Measurements from ENCODE around the gene TMEM183A.

The TMEM183A gene

DNA sequence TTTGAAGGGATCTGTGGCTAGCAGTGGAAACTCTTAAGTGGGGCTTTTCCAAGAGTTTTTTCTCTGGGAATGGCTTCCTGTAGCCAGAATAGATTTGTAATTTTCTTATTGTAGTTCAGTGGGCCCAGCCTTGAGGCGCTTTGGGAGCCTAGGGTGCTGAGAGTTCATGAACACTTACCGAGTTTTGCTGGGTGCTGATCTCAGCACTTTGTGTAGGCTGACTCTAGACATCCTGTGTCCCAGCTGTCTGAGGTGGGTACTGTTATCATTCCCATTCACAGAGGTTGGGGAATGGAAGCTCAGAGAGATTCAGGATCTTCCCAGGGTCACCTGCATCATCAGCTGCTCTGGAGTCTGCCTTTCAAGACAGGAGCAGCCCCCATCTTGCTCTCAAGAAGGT, 26.1 kb downstream of the TMEM183A start:
- no peak for FAIRE-seq

GRCh38 chr1:203033917-203034316, 26.7 kb downstream of the TMEM183A start:
- no peak for FAIRE-seq

- FAIRE-seq = no peak
Measured at GRCh38 chr1:203034422-203035110, 27.4 kb downstream of the TMEM183A start.

DNA sequence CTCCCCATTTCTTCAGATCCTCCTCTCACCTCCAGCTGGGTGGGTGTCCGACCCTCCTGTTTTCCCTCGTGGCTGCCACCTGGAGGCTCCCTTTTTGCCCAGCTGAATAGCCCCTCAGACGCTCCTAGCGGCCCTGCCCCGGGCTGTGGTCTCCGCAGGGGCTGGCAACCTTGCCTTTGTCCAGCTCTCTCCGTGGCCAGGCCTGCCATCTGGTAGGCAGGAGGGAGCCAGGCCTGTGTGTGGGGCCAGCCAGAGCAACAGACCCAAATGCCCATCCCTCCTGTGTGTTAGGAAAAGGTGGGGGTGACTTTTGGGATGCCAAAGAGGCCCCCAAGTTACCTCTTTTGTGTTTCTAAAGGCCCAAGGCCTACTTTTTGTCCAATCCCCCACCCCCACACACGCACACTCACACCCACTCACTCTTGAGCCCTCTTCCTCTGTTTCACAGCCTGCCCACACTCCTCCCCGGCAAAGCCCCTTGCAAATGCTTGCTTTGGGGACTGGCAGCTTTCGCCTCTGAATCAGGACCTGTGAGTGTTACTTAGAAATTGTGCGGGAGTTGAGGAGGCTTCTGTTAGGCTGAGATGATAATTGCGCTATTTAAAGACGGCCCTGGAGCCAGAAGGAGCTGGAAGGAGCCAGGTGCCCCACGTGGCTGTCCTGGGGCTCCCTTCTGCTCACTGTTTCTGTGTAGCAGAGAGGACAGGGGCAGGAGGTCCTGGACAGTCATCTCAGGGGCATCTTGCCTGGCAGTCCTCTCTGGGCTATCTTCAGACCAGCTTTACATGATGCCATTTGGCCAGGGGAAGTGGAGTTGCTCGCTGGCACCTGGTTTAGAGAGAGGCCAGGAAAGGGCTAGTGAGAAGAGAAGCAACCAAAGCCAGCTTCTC, 28.2 kb downstream of the TMEM183A start:
- FAIRE-seq = no peak

GRCh38 chr1:203036135-203036534, 29.0 kb downstream of the TMEM183A start:
- no peak for FAIRE-seq

DNA sequence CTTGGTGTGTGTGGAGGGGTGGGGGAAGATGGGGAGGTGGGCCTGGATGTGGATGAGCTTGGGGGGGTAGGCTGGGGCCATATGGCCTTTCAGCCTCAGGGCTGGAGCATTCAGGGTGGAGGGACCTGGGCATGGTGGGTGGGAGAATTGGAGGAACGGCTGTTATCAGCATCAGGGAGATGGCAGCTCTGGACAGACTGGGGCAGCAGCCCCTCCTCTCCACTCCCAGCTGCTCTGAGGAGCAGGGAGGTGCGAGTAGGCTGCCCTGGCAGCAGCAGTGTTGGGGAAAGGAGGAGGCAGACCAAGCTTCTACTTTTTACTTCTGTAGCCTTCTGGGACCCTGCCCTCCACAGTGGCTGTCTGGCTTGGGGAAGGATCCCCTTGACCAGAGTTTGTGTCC, 29.4 kb downstream of the TMEM183A start:
- no peak for FAIRE-seq

- no peak for FAIRE-seq
Measured at GRCh38 chr1:203037509-203038190, 30.5 kb downstream of the TMEM183A start.

GRCh38 chr1:203038217-203038741, 31.1 kb downstream of the TMEM183A start:
- no peak for FAIRE-seq

- peak; percentile 92 for FAIRE-seq
Measured at GRCh38 chr1:203038891-203039608, 31.9 kb downstream of the TMEM183A start.

DNA sequence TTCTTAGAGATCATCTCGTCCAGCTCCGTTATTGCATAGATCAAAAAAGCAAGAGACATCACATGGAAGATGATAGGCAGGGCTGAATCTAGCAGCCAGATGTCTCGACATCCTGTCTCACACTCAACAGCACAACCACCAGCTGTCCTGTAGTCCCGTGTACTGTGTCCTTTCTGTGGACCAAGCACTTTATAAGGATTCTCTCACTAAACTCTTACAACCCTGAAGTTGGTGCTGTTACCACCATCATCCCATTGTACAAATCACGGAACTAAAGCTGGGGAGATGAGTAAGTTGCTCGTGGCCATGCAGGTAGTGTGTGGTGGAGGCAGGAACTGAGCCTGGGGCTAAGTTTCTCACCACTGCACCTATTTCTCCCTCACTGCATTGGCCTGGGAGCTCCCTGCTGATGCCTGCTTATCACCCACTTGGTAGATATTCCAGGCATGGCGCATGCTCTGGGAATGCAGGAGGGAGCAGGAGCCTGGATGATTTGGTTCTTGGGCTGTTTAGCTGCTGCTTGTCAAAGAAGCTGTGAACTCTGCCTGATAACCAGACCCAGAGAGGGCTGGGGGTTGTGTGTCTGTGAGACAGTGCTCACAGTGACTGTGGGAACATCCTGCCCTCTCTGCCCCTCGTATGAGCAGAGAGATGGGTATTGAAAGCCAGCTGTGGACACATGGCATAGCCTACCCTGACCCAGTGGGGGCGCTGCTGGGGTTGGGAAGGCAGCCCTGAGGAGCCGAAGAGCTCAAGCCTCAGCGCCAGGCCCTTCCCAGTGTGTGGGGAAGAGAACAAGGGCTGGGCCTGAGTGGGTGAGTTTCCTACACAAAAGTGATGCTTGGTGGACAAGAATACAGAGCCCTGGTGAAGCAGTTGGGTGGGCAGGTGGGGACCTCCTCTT, 32.7 kb downstream of the TMEM183A start:
- no peak for FAIRE-seq

GRCh38 chr1:203040513-203041275, 33.5 kb downstream of the TMEM183A start:
- no peak for FAIRE-seq

DNA sequence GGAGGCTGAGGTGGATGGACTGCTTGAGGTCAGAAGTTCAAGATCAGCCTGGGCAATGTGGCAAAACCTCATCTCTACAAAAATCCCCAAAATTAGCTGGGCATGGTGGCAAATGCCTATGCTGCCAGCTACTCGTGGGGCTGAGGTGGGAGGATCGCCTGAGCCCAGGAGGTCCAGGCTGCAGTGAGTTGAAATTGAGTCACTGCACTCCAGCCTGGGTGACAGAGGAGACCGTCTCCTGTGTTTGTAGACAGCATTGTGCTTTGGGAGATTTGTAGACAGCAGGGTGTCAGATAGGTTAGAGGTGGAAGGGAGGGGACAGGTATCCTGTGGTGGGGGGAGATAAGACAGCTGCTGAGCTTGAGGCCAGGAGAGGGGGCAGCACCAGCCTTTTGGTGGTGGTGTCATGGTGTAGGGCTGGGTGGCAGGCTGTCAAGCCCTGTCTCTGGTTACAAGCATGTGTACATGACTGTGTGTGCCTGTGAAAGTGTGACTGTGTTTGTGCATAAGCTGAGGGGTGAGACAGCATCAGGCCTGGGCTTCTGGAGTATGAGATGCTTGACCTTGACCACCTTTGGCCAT, 34.3 kb downstream of the TMEM183A start:
- no peak for FAIRE-seq

DNA sequence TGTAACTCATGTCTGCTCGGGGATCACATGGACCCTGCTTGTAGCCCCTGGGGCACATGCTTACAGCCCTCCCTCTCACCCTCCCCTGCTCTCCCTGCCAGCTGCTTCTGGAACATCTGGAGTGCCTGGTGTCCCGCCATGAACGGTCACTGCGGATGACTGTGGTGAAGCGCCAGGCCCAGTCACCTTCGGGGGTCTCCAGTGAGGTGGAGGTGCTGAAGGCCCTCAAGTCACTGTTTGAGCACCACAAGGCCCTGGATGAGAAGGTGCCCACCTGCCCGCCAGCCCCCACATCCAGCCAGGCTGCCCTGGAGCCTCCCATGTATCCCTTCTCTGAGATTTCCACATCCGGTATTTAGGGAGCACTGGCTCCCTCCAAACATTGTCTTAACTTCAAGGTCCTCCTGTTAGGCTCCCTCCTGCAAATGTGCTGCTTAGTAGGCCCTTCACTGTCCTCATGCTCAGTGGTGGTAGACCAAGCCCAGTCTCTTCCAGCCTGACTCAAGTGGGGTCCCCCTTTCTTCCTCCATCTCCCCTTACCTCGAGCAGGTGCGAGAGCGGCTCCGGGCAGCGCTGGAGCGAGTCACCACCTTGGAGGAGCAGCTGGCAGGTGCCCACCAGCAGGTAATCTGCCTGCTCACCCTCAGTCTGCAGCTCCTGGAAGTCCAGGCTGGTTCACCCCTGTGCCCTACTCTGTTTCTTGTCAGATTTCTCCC, 36.8 kb downstream of the TMEM183A start:
- no peak for FAIRE-seq

DNA sequence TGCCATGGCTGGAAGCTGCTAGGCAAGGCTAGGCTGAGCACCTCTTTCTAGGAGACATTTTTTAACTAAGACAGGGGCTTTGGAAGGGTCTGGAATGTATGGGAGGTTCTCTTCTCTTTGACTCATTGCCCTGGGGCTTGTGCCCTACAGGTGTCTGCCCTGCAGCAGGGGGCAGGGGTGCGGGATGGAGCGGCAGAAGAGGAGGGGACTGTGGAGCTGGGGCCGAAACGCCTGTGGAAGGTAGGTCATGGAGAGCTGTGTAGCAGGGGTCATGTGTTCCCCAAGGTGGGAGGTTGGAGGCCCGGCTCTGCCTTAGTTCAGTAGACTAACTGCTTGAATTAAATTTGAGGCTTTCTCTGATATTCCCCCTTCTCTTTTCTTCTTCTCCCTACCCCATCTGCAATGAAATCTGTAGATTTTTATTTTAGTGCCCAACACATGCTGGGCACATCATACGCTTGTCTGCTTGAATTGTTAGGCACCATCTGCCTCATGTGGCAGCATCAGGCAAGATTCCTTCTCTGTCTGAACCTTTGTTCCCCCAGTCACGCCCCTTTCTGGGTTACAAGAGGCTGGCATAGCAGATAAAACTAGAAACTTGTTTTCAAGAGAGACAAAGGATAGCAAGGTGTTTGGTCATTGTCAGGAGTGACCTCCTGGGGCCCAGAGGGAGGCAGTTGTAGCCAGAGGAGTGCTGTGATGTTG, 37.5 kb downstream of the TMEM183A start:
- no peak for FAIRE-seq

DNA sequence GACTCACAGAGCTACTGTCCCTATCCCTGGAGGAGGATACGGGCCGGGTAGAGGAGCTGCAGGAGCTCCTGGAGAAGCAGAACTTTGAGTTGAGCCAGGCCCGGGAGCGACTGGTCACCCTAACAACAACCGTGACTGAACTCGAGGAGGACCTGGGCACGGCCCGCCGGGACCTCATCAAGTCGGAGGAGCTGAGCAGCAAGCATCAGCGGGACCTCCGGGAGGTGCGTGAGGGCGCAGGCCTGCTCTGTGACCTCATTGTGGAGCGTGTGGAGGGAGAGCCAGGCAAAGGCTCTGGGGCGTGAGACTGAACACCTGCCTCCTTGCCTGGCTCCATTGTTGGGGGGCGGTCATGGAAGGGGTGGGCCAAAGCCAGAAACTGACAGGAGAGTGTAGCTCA, 38.2 kb downstream of the TMEM183A start:
- no peak for FAIRE-seq

- no peak for FAIRE-seq
Measured at GRCh38 chr1:203045821-203046594, 38.8 kb downstream of the TMEM183A start.

- FAIRE-seq = no peak
Measured at GRCh38 chr1:203046984-203047630, 39.9 kb downstream of the TMEM183A start.

DNA sequence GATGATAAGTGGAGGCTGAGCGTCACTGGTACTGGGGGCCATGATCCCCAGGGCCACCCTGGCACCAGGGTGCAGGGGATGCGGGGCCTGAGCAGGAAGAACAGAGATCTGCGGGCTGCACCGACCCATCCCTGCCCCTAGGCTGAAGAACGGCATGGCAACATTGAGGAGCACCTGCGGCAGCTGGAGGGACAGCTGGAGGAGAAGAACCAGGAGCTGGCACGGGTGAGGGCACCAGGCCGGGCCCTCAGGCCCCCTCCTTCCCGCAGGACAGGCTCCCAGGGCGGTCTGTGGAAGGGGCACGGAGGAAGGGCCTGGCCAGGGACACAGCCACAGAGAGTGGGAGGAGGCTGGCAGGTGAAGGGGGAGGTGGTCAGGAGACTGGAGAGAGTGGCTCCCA, 40.9 kb downstream of the TMEM183A start:
- FAIRE-seq = no peak

All from TTC549 (cell line).